ENCODE results near the gene MICAL2. TPM values are rescaled to one million over a fixed set of nuclear protein-coding genes. Genes with fewer than 3 reads are reported as not detected.

MICAL2 gene
- total RNA-seq, 4 donors from 2014 or later: 109 to 197 (median 183) TPM

GRCh38 chr11:12232817-12233601 is 122.6 kb downstream of the MICAL2 start:
- Histone ChIP-seq H3K4me3 (no peak overlapping the region), H3K36me3 (peaks cover 0 to 61% (median 0%) of the 10 kb centered on the region in 3 donors), H3K27ac (no peak overlapping the region), H3K9me3 (no peaks in the 10 kb centered on the region), H3K27me3 (no peaks in the 10 kb centered on the region), H3K4me1 (peaks cover 0 to 3% (median 0%) of the 10 kb centered on the region in 4 donors)
- DNase-seq: no peak
- no peak for TF ChIP-seq CTCF (IDR thresholded peaks at IDR 0.05)
- TF ChIP-seq POLR2A (IDR thresholded peaks at IDR 0.05): no peak

GRCh38 chr11:12233602-12233925 is 123.2 kb downstream of the MICAL2 start:
- TF ChIP-seq POLR2A (IDR thresholded peaks at IDR 0.05) (no peak), CTCF (IDR thresholded peaks at IDR 0.05) (no peak)
- H3K36me3 ChIP-seq: peaks cover 0 to 58% (median 0%) of the 10 kb centered on the region in 3 donors

GRCh38 chr11:12234221-12234620 is 123.8 kb downstream of the MICAL2 start:
- Histone ChIP-seq H3K36me3 (peaks cover 0 to 55% (median 0%) of the 10 kb centered on the region in 3 donors), H3K4me1 (peaks cover 0 to 3% (median 0%) of the 10 kb centered on the region in 4 donors), H3K9me3 (no peaks in the 10 kb centered on the region), H3K27ac (no peak overlapping the region), H3K4me3 (no peak overlapping the region), H3K27me3 (no peaks in the 10 kb centered on the region)
- TF ChIP-seq POLR2A (IDR thresholded peaks at IDR 0.05): no peak
- no peak for TF ChIP-seq CTCF (IDR thresholded peaks at IDR 0.05)
- no peak for DNase-seq

More at GRCh38 chr11:12233602-12233925, 123.2 kb downstream of the MICAL2 start:
- Histone ChIP-seq H3K27me3 (no peaks in the 10 kb centered on the region), H3K27ac (no peak overlapping the region), H3K4me3 (no peak overlapping the region), H3K9me3 (no peaks in the 10 kb centered on the region), H3K4me1 (peaks cover 0 to 3% (median 0%) of the 10 kb centered on the region in 4 donors)
- DNase-seq: no peak

GRCh38 chr11:12235080-12235479 is 124.7 kb downstream of the MICAL2 start:
- Histone ChIP-seq H3K4me1 (peaks cover 0 to 6% (median 2%) of the 10 kb centered on the region in 4 donors), H3K27me3 (no peaks in the 10 kb centered on the region), H3K36me3 (peaks cover 0 to 55% (median 0%) of the 10 kb centered on the region in 3 donors), H3K9me3 (no peaks in the 10 kb centered on the region), H3K4me3 (no peak overlapping the region), H3K27ac (peak overlapping the region in 2 of 4 donors; percentile 59 to 71)
- TF ChIP-seq POLR2A (IDR thresholded peaks at IDR 0.05) (no peak), CTCF (IDR thresholded peaks at IDR 0.05) (no peak)
- no peak for DNase-seq

GRCh38 chr11:12235553-12235946 is 125.2 kb downstream of the MICAL2 start:
- Histone ChIP-seq H3K4me1 (peaks cover 0 to 11% (median 2%) of the 10 kb centered on the region in 4 donors), H3K36me3 (peaks cover 0 to 54% (median 0%) of the 10 kb centered on the region in 3 donors), H3K9me3 (no peaks in the 10 kb centered on the region), H3K27ac (peak overlapping the region in 3 of 4 donors; percentile 10 to 71 (median 59)), H3K27me3 (no peaks in the 10 kb centered on the region), H3K4me3 (no peak overlapping the region)
- TF ChIP-seq POLR2A (IDR thresholded peaks at IDR 0.05) (no peak), CTCF (IDR thresholded peaks at IDR 0.05) (no peak)
- no peak for DNase-seq
